ENCODE measurements around the gene CUL5. TPM values are rescaled to one million over a fixed set of nuclear protein-coding genes. Genes with fewer than 3 reads are reported as not detected.

The CUL5 gene
- total RNA-seq, 1 experiment from 2014 or later = 37.7 TPM

- H2BK5ac ChIP-seq (ENCODE audit: insufficient read length, low read length) = no peak overlapping the region
- DNase-seq = no peak
- no peak overlapping the region for H3K4me2 ChIP-seq (ENCODE audit: insufficient read depth, insufficient read length, low read length)
- no peaks in the 10 kb centered on the region; a peak in 1 of 5 replicates for H3K9me3 Mint-ChIP-seq
- no peaks in the 10 kb centered on the region for H4K20me1 ChIP-seq (ENCODE audit: control insufficient read depth, insufficient read depth, insufficient read length)
- no peak overlapping the region for H2AFZ ChIP-seq (ENCODE audit: low read length)
- H3K27me3 Mint-ChIP-seq (ENCODE audit: low read depth) = no peaks in the 10 kb centered on the region
- no peaks in the 10 kb centered on the region for H3K23me2 ChIP-seq (ENCODE audit: insufficient read length, low read depth, low read length, poor library complexity, severe bottlenecking)
- H3K9ac ChIP-seq (ENCODE audit: extremely low read depth, insufficient read length, low read length) = peak overlapping the region; percentile 3
- no peak overlapping the region for H3K23ac ChIP-seq (ENCODE audit: insufficient read length, low read depth, low read length)
- no CpG with 5 or more reads among the region's 4 CpGs for WGBS (ENCODE audit: extremely low coverage, insufficient read length, low lambda C conversion rate)
- H3K18ac ChIP-seq (ENCODE audit: insufficient read length, low read depth, low read length) = no peak overlapping the region
- H4K8ac ChIP-seq (replicated peaks; ENCODE audit: insufficient read length, low read depth, low read length) = no peak overlapping the region
- no peak overlapping the region for H2BK12ac ChIP-seq (ENCODE audit: insufficient read length, low read depth, low read length)
- no peak overlapping the region for H2BK20ac ChIP-seq (ENCODE audit: low read depth, low read length, poor library complexity, severe bottlenecking)
- H3K56ac ChIP-seq (ENCODE audit: insufficient read length, low read depth, low read length) = no peak overlapping the region
- H3K4ac ChIP-seq (ENCODE audit: low read depth, low read length) = no peak overlapping the region
- no peak overlapping the region for H4K5ac ChIP-seq (ENCODE audit: insufficient read length, low read depth, low read length)
- no peaks in the 10 kb centered on the region for H3K9me3 ChIP-seq (ENCODE audit: control insufficient read depth, low read depth, low read length)
- no peak overlapping the region for H2BK15ac ChIP-seq (ENCODE audit: low read depth, low read length)
- no peak overlapping the region for H2AK5ac ChIP-seq (ENCODE audit: insufficient read length, low read length)
- no peak for TF ChIP-seq CTCF (conservative IDR thresholded peaks at IDR 0.05)
- peaks cover 17% of the 10 kb centered on the region; the same call in 1 of the 2 replicates for H3K79me2 ChIP-seq (ENCODE audit: insufficient read depth, low read length)
- H3K4me1 Mint-ChIP-seq = peaks cover 9 to 22% of the 10 kb centered on the region in 2 experiments
- no peak overlapping the region for H3K4me3 Mint-ChIP-seq
- H4K91ac ChIP-seq (ENCODE audit: insufficient read length, low read depth, low read length) = no peak overlapping the region
- H3K27ac Mint-ChIP-seq = peak overlapping the region in 2 of 3 experiments; percentile 40 to 52; a peak in 1 of 7 replicates
- no peak overlapping the region for H2BK120ac ChIP-seq (ENCODE audit: low read depth, low read length, poor library complexity, severe bottlenecking)
- H3T11ph ChIP-seq (ENCODE audit: low read length) = no peak overlapping the region
- peaks cover 0 to 4% (median 0%) of the 10 kb centered on the region in 3 experiments; a peak in 3 of 7 replicates for H3K36me3 Mint-ChIP-seq (ENCODE audit: insufficient read depth in 1 of 3, low read depth in 3 of 3)
- H3K79me1 ChIP-seq (ENCODE audit: insufficient read depth, low read depth, low read length, poor library complexity, severe bottlenecking) = peaks cover 3% of the 10 kb centered on the region
- no peaks in the 10 kb centered on the region for H3K27me3 ChIP-seq (ENCODE audit: insufficient read depth, low read length)
- no peaks in the 10 kb centered on the region; the same call in 1 of the 2 replicates for H3K4me1 ChIP-seq (ENCODE audit: insufficient read depth, low read length)
- H3K14ac ChIP-seq (ENCODE audit: insufficient read depth, low read length) = no peak overlapping the region
- H3K27ac ChIP-seq (ENCODE audit: insufficient read length, low read depth, low read length) = no peak overlapping the region
Measured at GRCh38 chr11:108019870-108020540, 11.3 kb downstream of the CUL5 start.
